Measurements from ENCODE around the gene DPF3.

DNA sequence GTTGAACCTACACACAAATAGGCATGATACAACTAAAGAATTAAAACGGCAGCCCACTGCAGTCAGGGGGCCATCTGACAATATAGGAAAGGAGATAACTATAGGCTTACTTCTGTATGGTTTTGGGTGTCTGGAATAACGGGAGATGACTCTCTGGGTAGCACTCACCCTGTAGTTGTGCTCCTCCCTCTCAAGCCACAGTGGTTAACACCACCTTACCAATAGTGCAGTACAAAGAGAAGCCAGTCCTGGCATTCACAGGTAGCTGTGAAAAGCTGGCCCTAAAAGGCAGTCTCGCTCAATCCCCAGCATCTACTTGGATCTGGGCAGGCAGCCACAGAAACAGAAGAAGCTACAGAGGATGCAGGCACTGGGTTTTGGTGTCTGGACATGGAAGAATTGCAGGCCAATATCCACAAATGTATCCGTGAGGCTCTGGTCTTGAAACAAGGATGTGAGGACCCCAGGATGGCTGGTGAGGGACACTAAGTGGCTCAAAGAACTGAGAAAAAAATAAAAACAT is 93.0 kb downstream of the DPF3 start:
- TF ChIP-seq, protein P1, sequence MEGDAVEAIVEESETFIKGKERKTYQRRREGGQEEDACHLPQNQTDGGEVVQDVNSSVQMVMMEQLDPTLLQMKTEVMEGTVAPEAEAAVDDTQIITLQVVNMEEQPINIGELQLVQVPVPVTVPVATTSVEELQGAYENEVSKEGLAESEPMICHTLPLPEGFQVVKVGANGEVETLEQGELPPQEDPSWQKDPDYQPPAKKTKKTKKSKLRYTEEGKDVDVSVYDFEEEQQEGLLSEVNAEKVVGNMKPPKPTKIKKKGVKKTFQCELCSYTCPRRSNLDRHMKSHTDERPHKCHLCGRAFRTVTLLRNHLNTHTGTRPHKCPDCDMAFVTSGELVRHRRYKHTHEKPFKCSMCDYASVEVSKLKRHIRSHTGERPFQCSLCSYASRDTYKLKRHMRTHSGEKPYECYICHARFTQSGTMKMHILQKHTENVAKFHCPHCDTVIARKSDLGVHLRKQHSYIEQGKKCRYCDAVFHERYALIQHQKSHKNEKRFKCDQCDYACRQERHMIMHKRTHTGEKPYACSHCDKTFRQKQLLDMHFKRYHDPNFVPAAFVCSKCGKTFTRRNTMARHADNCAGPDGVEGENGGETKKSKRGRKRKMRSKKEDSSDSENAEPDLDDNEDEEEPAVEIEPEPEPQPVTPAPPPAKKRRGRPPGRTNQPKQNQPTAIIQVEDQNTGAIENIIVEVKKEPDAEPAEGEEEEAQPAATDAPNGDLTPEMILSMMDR (conservative IDR thresholded peaks at IDR 0.05), result no peak
- TF ChIP-seq EZH2 (IDR thresholded peaks at IDR 0.05; ENCODE audit: low read depth), result no peak
